HEK293 (cell line): ENCODE results near the gene ZBED1.

Source experiments
- SCRT2 ChIP-seq: fragments of 450-650 bp; formaldehyde crosslinking; IDR thresholded peaks from 2 replicates; pipeline ENCODE4 v1.5.1; 2016; ENCODE audit warnings: missing biosample characterization, missing genetic modification characterization
- YY1 ChIP-seq: fragments of 450-650 bp; formaldehyde crosslinking; IDR thresholded peaks from 2 replicates; pipeline ENCODE4 v1.5.1; 2018; ENCODE audit warnings: missing biosample characterization, missing genetic modification characterization
- ZNF138 ChIP-seq: fragments of 450-650 bp; formaldehyde crosslinking; IDR thresholded peaks from 2 replicates; pipeline ENCODE4 v1.5.1; 2016; ENCODE audit warnings: missing biosample characterization, missing genetic modification characterization, borderline replicate concordance
- ZNF175 ChIP-seq: fragments of 450-650 bp; formaldehyde crosslinking; IDR thresholded peaks from 2 replicates; pipeline ENCODE4 v1.5.1; 2016; ENCODE audit warnings: missing biosample characterization, missing genetic modification characterization
- ZNF274 ChIP-seq, 2 experiments: fragments of 200-500 bp in 1 of 2; fragments of 450-650 bp in 1 of 2; sonication (Bioruptor generic) in 1 of 2; formaldehyde crosslinking in 1 of 2; IDR thresholded peaks; 2 replicates each; pipeline versions ENCODE4 v1.5.1 to v1.6.1; 2014 to 2016; ENCODE audit warnings: borderline replicate concordance in 1 of 2, inconsistent platforms in 1 of 2, low read length in 1 of 2, missing biosample characterization in 1 of 2, missing genetic modification characterization in 1 of 2
- ZNF292 ChIP-seq: fragments of 450-650 bp; formaldehyde crosslinking; IDR thresholded peaks from 2 replicates; pipeline ENCODE4 v1.5.1; 2016; ENCODE audit warnings: low read depth, missing biosample characterization, missing genetic modification characterization, borderline replicate concordance
- ZNF302 ChIP-seq: fragments of 450-650 bp; formaldehyde crosslinking; IDR thresholded peaks from 2 replicates; pipeline ENCODE4 v1.5.1; 2016; ENCODE audit warnings: missing biosample characterization, missing genetic modification characterization, low read depth
- ZNF433 ChIP-seq: fragments of 450-650 bp; formaldehyde crosslinking; IDR thresholded peaks from 2 replicates; pipeline ENCODE4 v1.5.1; 2016; ENCODE audit warnings: missing biosample characterization, missing genetic modification characterization, low read depth
- ZNF558 ChIP-seq: fragments of 450-650 bp; formaldehyde crosslinking; IDR thresholded peaks from 2 replicates; pipeline ENCODE4 v1.5.1; 2016; ENCODE audit warnings: missing biosample characterization, missing genetic modification characterization
- ZNF76 ChIP-seq: fragments of 450-650 bp; formaldehyde crosslinking; IDR thresholded peaks from 2 replicates; pipeline ENCODE4; 2016; ENCODE audit warnings: low read depth, missing biosample characterization, missing genetic modification characterization, borderline replicate concordance
- TF ChIP-seq, protein P1 (sequence below): fragments of 450-650 bp; formaldehyde crosslinking; IDR thresholded peaks from 2 replicates; pipeline ENCODE4 v1.5.1; 2016; ENCODE audit warnings: missing biosample characterization, missing genetic modification characterization
- TF ChIP-seq, protein P2 (sequence below): fragments of 450-650 bp; formaldehyde crosslinking; IDR thresholded peaks from 2 replicates; pipeline ENCODE4 v1.5.1; 2016; ENCODE audit warnings: missing biosample characterization, missing genetic modification characterization
- TF ChIP-seq, protein P3 (sequence below): fragments of 450-650 bp; IDR thresholded peaks from 2 replicates; pipeline ENCODE4 v1.5.1; 2018; ENCODE audit warnings: missing biosample characterization, mild to moderate bottlenecking, missing genetic modification characterization
- TF ChIP-seq, protein P4 (sequence below): fragments of 450-650 bp; formaldehyde crosslinking; IDR thresholded peaks from 2 replicates; pipeline ENCODE4 v1.5.1; 2017; ENCODE audit warnings: missing biosample characterization, mild to moderate bottlenecking, missing genetic modification characterization, moderate library complexity

DNA sequence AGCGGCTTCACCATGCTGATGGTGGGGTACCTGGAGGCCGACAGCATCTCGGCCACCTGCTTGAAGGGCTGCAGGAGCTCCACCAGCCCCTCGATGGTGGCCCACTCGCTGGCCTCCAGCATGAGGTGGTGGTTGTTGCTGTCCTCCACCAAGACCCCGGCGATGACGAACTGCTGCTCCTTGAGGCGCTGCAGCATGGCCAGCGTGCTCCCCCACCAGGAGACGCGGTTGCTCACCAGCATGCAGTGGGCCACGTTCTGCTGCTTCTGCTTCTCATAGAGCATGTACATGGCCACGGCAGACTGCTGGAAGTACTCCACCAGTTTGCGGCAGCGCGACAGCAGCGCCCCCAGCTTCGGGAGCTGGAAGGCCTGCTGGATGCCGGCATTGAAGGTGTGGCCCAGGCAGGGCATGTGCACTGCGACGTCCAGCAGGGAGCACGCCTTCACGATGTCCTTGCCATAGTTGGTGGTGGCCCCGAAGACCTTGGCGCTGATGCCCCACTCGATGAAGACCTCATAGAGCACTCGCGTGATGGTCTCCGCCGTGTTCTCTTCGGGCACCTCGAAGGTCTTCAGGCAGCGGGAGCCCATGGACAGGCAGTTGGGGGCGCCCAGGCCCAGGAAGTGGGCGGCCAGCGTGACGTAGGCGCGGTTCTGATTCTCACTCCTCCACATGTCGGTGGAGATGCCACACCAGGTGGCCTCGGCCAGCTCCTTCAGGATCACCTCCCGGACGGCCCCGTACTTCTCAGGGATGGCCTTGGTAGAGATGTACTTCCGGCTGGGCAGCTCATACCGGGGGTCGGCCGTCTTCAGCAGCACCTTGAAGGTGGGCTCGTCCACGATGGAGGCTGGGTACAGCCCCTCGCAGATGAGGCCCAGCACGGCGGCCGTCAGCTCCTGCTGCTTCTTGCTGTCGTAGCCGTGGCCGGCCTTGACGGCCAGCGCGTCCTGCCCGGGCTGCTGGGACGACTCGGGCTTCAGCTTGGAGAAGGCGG lies 11.0 kb downstream of the ZBED1 start:
- TF ChIP-seq SCRT2 (tag by site-specific recombination) (no peak), ZNF302 (no peak), ZNF274 (IDR thresholded peaks at IDR 0.05; ENCODE audit: low read length) (no peak), ZNF274 (tag by site-specific recombination; IDR thresholded peaks at IDR 0.05; ENCODE audit: borderline replicate concordance) (no peak), ZNF292 (tag by site-specific recombination) (no peak), ZNF76 (tag by site-specific recombination) (no peak), ZNF433 (tag by site-specific recombination) (no peak), ZNF138 (tag by site-specific recombination) (no peak), ZNF175 (tag by site-specific recombination) (no peak), ZNF558 (tag by site-specific recombination) (no peak), YY1 (tag by site-specific recombination) (no peak)
- TF ChIP-seq, protein P1, sequence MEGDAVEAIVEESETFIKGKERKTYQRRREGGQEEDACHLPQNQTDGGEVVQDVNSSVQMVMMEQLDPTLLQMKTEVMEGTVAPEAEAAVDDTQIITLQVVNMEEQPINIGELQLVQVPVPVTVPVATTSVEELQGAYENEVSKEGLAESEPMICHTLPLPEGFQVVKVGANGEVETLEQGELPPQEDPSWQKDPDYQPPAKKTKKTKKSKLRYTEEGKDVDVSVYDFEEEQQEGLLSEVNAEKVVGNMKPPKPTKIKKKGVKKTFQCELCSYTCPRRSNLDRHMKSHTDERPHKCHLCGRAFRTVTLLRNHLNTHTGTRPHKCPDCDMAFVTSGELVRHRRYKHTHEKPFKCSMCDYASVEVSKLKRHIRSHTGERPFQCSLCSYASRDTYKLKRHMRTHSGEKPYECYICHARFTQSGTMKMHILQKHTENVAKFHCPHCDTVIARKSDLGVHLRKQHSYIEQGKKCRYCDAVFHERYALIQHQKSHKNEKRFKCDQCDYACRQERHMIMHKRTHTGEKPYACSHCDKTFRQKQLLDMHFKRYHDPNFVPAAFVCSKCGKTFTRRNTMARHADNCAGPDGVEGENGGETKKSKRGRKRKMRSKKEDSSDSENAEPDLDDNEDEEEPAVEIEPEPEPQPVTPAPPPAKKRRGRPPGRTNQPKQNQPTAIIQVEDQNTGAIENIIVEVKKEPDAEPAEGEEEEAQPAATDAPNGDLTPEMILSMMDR = no peak
- TF ChIP-seq, protein P2, sequence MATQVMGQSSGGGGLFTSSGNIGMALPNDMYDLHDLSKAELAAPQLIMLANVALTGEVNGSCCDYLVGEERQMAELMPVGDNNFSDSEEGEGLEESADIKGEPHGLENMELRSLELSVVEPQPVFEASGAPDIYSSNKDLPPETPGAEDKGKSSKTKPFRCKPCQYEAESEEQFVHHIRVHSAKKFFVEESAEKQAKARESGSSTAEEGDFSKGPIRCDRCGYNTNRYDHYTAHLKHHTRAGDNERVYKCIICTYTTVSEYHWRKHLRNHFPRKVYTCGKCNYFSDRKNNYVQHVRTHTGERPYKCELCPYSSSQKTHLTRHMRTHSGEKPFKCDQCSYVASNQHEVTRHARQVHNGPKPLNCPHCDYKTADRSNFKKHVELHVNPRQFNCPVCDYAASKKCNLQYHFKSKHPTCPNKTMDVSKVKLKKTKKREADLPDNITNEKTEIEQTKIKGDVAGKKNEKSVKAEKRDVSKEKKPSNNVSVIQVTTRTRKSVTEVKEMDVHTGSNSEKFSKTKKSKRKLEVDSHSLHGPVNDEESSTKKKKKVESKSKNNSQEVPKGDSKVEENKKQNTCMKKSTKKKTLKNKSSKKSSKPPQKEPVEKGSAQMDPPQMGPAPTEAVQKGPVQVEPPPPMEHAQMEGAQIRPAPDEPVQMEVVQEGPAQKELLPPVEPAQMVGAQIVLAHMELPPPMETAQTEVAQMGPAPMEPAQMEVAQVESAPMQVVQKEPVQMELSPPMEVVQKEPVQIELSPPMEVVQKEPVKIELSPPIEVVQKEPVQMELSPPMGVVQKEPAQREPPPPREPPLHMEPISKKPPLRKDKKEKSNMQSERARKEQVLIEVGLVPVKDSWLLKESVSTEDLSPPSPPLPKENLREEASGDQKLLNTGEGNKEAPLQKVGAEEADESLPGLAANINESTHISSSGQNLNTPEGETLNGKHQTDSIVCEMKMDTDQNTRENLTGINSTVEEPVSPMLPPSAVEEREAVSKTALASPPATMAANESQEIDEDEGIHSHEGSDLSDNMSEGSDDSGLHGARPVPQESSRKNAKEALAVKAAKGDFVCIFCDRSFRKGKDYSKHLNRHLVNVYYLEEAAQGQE (tag by site-specific recombination) = no peak
- TF ChIP-seq, protein P3, sequence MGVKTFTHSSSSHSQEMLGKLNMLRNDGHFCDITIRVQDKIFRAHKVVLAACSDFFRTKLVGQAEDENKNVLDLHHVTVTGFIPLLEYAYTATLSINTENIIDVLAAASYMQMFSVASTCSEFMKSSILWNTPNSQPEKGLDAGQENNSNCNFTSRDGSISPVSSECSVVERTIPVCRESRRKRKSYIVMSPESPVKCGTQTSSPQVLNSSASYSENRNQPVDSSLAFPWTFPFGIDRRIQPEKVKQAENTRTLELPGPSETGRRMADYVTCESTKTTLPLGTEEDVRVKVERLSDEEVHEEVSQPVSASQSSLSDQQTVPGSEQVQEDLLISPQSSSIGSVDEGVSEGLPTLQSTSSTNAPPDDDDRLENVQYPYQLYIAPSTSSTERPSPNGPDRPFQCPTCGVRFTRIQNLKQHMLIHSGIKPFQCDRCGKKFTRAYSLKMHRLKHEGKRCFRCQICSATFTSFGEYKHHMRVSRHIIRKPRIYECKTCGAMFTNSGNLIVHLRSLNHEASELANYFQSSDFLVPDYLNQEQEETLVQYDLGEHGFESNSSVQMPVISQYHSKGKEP = no peak
- TF ChIP-seq, protein P4, sequence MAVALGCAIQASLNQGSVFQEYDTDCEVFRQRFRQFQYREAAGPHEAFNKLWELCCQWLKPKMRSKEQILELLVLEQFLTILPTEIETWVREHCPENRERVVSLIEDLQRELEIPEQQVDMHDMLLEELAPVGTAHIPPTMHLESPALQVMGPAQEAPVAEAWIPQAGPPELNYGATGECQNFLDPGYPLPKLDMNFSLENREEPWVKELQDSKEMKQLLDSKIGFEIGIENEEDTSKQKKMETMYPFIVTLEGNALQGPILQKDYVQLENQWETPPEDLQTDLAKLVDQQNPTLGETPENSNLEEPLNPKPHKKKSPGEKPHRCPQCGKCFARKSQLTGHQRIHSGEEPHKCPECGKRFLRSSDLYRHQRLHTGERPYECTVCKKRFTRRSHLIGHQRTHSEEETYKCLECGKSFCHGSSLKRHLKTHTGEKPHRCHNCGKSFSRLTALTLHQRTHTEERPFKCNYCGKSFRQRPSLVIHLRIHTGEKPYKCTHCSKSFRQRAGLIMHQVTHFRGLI (tag by site-specific recombination) = no peak
